Stimulated activated effector memory CD8-positive, alpha-beta T cell treated with anti-CD3 and anti-CD28 coated beads, Interleukin-12 subunit alpha, Interleukin-12 subunit beta, amount 100 ng/mL, for 72 hours (primary cell): Measurements from ENCODE around the gene BORCS5.
A peak's percentile ranks its signal among the peaks of the same experiment; 100 is the strongest.

Experiments
- ATAC-seq: fragments of 150-1000 bp; cut with Tn5 transposase; 2 replicates; pipeline ENCODE4 v1.10.0; 2021
- DNase-seq, 2 donors: peaks; one replicate each; pipeline ENCODE4 v3.0.0; 2021 to 2022; ENCODE audit warnings: low spot score in 2 of 2
- H3K27ac Mint-ChIP-seq: one replicate; pipeline ENCODE4 v1.8.0; 2022; ENCODE audit warnings: mild to moderate bottlenecking, mixed read lengths
- H3K36me3 Mint-ChIP-seq: one replicate; pipeline ENCODE4 v1.8.0; 2022; ENCODE audit warnings: mild to moderate bottlenecking, mixed read lengths
- H3K4me1 Mint-ChIP-seq: one replicate; pipeline ENCODE4 v1.8.0; 2022; ENCODE audit warnings: mixed read lengths
- H3K4me3 Mint-ChIP-seq: one replicate; pipeline ENCODE4 v1.8.0; 2022; ENCODE audit warnings: mild to moderate bottlenecking, mixed read lengths
- H3K9me3 Mint-ChIP-seq: one replicate; pipeline ENCODE4 v1.8.0; 2022; ENCODE audit warnings: mixed read lengths

The BORCS5 gene

DNA sequence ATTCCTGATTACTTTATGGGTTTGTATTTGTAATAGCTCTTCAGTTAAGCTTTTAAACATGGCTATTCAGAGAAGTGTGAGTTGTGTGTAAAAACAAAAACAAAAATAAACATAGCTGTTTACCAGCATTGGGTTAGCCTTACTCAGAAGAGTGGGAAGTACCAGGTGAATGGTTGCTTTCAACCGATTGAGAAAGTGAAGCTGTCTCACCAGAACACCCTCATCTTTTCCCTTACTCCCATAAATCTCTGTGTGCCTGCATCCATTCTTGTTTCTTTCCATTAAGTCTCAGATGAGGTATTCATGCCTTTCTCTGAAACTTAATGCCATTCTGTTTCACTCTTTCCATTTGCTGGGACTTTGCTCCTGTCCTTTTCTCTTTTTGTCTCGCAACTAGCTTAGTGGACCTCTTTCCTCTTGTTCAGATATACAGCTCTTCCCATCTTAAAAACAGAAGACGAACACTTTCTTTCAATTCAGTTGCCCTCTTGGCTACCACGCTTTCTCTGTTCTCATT, 10.7 kb downstream of the BORCS5 start:
- peak overlapping the region; percentile 1 for H3K27ac Mint-ChIP-seq
- peak in 1 of 2 donors; percentile 32 for DNase-seq
- no peaks in the 10 kb centered on the region for H3K9me3 Mint-ChIP-seq
- no peak for ATAC-seq
- H3K4me1 Mint-ChIP-seq, result peaks cover 39% of the 10 kb centered on the region
- H3K36me3 Mint-ChIP-seq, result peaks cover 73% of the 10 kb centered on the region
- no peak overlapping the region for H3K4me3 Mint-ChIP-seq

DNA sequence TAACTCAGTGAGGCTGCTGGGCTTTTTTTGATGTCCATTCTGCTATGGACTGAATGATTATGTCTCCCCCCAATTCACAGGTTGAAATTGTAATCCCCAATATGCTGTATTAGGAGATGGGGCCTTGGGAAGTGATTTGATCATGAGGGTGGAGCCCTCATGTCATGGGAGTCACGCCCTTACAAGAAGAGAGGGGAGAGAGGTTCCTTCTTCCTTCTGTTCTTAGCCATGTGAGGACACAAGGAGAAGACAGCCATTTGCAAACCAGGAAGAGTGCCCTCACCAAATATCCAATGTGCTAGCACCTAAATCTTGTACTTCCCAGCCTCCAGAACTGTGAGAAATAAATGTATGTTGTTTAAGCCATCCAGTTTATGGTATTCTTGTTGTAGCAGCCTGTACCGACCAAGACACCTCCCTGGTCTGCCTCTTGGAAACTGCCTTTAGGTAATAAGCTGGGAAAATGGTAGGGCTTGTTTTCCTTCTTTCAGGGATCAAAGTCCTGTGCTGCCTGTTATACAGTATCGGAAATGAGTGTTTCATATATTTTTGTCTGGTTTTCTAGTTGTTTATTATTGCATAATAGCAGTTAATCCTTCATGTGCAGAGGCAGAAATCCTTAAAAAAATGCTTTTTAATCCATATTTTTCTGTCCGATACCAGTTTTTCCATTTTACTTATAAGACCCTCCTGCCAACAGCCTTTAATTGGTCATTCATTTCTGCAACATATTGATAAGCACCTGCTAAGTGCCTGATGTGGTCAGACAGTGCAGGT, 16.3 kb downstream of the BORCS5 start:
- DNase-seq, result peak in 1 of 2 donors; percentile 26
- Mint-ChIP-seq H3K4me1 (peaks cover 33% of the 10 kb centered on the region), H3K4me3 (no peak overlapping the region), H3K9me3 (no peaks in the 10 kb centered on the region), H3K27ac (peak overlapping the region; percentile 82), H3K36me3 (peaks cover 76% of the 10 kb centered on the region)
- ATAC-seq, result no peak

DNA sequence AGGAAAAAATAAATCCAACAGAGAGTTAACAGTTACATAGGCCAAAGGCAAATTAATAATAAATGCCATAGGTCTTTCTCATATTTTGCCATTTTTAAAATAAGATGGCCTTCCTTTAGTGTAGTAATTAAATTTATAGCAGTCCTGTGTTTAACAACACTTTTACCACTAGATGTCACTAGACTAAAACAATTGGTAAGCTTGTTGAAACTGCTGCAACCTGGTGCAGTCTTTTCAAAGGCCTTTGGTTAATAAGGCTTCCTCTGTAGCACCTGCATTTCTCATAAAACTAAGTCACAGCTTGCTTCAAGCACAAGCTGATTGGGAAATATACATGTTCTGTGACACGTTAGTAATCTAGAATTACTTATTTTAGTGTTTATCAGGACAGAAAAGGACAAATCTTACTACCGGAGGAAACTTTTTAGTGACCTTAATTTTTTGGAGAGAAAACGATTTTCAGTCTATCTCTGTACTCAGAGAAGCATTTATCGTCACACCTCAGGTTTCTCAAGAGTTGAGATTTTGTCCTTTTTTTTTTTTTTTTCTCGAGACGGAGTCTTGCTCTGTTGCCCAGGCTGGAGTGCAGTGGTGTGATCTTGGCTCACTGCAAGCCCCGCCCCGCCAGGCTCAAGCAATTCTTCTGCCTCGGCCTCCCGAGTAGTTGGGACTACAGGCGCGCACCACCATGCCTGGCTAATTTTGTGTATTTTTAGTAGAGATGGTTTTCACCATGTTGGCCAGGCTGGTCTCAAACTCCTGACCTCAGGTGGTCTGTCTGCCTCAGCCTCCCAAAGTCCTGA, 20.0 kb downstream of the BORCS5 start:
- H3K4me1 Mint-ChIP-seq, result peaks cover 45% of the 10 kb centered on the region
- no peak overlapping the region for H3K4me3 Mint-ChIP-seq
- DNase-seq, result no peak
- H3K27ac Mint-ChIP-seq, result peak overlapping the region; percentile 13
- H3K36me3 Mint-ChIP-seq, result peaks cover 52% of the 10 kb centered on the region
- peak; percentile 85 for ATAC-seq
- no peaks in the 10 kb centered on the region for H3K9me3 Mint-ChIP-seq

DNA sequence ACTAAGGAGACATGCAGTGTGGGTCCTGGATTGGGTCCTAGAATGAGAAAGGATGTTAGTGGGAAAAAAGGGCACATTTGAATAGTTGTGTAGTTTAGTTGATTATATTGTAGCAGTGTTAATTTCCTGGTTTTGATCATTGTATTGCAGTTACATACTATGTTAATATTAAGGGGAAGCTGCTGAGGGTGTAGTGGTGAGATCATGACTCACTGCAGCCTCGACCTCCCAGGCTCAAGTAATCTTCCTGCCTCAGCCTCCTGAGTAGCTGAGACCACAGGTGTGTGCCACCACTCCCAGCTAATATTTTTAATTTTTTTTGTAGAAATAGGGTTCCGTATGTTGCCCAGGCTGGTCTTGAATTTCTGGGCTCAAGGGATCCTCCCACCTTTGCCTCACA, 21.7 kb downstream of the BORCS5 start:
- peak overlapping the region; percentile 73 for H3K27ac Mint-ChIP-seq
- H3K4me3 Mint-ChIP-seq, result no peak overlapping the region
- H3K4me1 Mint-ChIP-seq, result peaks cover 43% of the 10 kb centered on the region

DNA sequence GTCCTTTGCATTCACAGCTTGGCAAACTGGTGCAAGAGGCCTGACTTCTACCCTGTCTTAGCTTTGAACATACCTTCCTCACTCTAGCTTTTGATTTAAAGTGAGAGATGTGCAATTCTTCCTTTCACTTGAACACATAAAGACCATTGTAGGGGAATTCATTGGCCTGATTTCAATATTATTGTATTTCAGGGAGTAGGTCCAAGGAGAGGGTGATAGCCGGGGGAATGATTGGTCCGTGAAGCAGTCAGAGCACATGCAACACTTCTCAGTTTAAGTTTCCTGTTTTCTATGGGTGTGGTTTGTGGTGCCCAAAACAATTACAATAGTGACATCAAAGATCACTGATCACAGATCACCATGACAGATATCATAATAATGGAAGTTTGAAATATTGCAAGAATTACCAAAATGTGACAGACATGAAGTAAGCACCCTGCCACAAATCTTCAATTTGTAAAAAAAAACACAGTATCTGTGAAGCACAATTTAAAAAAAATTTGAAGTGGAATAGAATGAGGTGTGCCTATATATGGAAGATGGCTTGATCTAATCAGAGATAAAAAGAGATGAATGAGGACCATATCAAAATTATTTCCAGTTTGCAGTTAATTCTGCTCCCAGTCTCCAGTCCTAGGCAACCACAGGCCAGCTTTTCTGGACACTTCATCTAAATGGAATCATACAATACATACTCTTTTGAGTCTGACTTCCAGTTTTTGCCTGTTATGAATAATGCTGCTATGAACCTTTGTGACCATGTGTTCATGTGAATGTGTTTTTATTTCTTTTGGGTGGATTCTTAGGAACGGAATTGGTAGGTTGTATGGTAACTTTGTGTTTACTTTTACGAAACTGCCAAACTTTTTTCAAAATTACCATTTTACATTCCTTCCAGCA, 23.2 kb downstream of the BORCS5 start:
- peaks cover 3% of the 10 kb centered on the region for H3K9me3 Mint-ChIP-seq
- H3K27ac Mint-ChIP-seq, result peak overlapping the region; percentile 94
- H3K4me3 Mint-ChIP-seq, result peak overlapping the region; percentile 49
- DNase-seq (no peak), ATAC-seq (peak; percentile 87)
- H3K4me1 Mint-ChIP-seq, result peaks cover 58% of the 10 kb centered on the region
- peaks cover 47% of the 10 kb centered on the region for H3K36me3 Mint-ChIP-seq

More for the DNA sequence above, 21.7 kb downstream of the BORCS5 start:
- peaks cover 41% of the 10 kb centered on the region for H3K36me3 Mint-ChIP-seq
- ATAC-seq (no peak), DNase-seq (no peak)
- peaks cover 3% of the 10 kb centered on the region for H3K9me3 Mint-ChIP-seq

DNA sequence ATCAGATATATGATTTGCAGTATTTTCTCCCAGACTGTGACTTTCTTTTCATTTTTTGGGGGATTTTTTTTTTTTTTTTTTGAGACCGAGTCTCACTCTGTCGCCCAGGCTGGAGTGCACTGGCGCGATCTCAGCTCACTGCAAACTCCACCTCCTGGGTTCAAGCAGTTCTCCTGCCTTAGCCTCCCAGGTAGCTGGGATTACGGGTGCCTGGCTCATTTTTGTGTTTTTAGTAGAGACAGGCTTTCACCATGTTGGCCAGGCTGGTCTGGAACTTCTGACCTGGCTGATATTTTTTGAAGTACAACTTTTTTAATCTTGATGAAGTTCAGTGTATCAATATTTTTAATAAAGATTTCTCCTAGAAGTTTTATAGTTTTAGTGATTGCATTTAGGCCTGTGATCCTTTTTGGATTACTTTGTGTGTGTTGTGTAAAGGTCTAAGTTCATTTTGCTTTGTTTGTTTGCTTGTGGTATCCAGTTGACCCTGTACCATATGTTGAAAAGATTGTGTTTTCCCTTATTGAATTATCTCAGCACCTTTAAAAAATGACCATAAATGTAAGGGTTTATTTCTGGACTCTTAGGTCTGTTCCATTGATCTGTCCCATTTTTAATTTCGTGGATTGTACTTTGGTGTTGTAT, 24.2 kb downstream of the BORCS5 start:
- Mint-ChIP-seq H3K27ac (peak overlapping the region; percentile 94), H3K4me1 (peaks cover 61% of the 10 kb centered on the region), H3K36me3 (peaks cover 38% of the 10 kb centered on the region), H3K9me3 (peaks cover 3% of the 10 kb centered on the region), H3K4me3 (no peak overlapping the region)
- ATAC-seq, result no peak
- DNase-seq, result no peak

DNA sequence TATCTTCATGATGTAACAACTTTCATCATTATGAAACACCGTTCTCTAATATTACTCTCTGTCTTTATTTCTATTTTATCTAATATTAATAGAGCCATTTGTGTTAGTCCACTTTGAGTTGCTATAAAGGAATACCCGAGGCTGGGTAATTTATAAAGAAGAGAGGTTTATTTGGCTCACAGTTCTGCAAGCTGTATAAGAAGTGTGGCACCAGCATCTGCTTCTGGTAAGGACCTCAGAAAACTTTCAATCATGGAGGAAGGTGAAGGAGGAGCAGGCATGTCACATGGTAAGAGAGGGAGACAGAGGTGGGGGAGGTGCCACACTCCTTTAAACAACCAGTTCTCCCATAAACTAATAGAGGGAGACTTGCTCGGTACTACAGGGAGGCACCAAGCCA, 25.1 kb downstream of the BORCS5 start:
- peaks cover 30% of the 10 kb centered on the region for H3K36me3 Mint-ChIP-seq
- no peak overlapping the region for H3K27ac Mint-ChIP-seq
- ATAC-seq (no peak), DNase-seq (no peak)
- H3K4me3 Mint-ChIP-seq, result no peak overlapping the region
- H3K9me3 Mint-ChIP-seq, result peaks cover 3% of the 10 kb centered on the region
- peaks cover 55% of the 10 kb centered on the region for H3K4me1 Mint-ChIP-seq

DNA sequence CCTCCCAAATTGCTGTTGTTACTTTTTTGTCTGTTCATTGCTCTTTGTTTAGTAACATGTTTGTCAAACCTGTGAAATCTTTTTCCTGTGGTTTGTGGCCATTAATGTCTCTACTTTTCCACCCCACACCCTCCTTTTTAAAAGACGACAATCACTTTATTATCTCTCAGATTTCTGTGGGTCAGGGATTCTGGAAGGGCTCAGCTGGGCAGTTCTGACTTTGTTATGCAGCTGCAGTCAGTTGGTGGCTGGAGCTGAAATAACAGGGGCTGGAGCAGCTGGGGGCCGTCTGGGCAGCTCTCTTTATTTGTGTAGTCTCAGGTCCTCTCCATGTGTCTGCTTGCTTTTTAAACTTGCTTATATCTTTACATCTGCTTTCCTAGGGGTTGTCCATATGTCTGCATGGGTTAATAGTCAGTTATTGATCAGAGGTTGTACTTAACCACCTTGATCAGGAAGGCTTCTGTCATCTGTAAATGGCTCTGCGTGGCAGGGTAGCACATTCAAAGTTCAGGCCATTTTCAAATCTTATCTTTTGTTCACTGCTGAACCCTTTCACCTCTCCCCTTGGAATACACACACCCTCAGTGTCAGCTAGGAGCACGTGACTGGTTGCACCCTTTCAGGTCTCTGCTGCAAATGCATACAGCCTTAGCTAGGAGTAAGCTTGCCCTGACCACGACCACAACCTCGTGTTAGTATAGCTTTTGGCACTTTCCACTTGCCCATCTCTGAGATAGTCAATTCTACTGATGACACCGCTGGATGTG, 27.9 kb downstream of the BORCS5 start:
- ATAC-seq (peak; percentile 96), DNase-seq (peak in 1 of 2 donors; percentile 81)
- peaks cover 26% of the 10 kb centered on the region for H3K36me3 Mint-ChIP-seq
- H3K27ac Mint-ChIP-seq, result peak overlapping the region; percentile 96
- H3K9me3 Mint-ChIP-seq, result peaks cover 3% of the 10 kb centered on the region
- peaks cover 48% of the 10 kb centered on the region for H3K4me1 Mint-ChIP-seq
- peak overlapping the region; percentile 70 for H3K4me3 Mint-ChIP-seq

DNA sequence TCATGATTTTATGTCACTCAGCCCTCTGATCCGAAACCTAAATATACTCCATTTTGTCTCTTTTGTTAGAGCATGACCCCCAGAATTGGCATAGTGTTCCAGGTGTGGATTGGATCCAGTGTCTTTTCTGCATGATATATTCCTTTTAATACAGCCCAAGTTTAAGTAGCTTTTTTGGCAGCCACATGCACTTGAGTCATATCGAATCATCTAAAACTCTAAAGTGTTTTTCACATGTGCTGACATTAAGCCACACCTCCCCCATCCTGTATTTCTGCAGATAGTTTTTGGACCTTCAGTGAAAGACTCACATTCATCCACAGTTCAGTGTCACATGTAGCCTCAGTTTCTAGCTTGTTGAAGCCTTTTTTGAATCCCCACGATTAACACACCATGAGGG, 30.6 kb downstream of the BORCS5 start:
- H3K4me1 Mint-ChIP-seq, result peaks cover 37% of the 10 kb centered on the region
- no peak for ATAC-seq

DNA sequence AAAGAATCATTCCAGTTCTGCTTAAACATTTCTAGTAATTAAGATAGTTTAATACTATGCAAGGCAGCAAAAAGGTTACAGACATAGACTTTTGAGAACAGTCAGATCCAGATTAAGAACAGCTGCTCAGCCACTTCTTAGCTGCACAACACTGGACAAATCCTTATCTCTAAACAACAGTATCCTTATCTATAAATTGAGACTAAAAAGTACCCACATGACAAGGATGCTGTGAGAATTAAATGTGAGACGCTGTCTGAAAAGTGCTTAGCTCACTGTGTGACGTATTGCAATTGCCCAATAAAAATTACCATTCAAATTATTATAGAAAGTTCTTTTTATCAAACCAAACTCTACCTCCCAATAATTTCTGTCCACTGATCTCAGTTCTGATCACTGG, 35.5 kb downstream of the BORCS5 start:
- H3K36me3 Mint-ChIP-seq, result peaks cover 12% of the 10 kb centered on the region
- DNase-seq (no peak), ATAC-seq (no peak)
- H3K4me3 Mint-ChIP-seq, result no peak overlapping the region
- no peak overlapping the region for H3K27ac Mint-ChIP-seq
- H3K4me1 Mint-ChIP-seq, result peaks cover 33% of the 10 kb centered on the region
- H3K9me3 Mint-ChIP-seq, result no peaks in the 10 kb centered on the region

More for the DNA sequence above, 30.6 kb downstream of the BORCS5 start:
- H3K27ac Mint-ChIP-seq, result peak overlapping the region; percentile 68
- peaks cover 30% of the 10 kb centered on the region for H3K36me3 Mint-ChIP-seq
- no peak for DNase-seq
- no peaks in the 10 kb centered on the region for H3K9me3 Mint-ChIP-seq
- H3K4me3 Mint-ChIP-seq, result peak overlapping the region; percentile 25

DNA sequence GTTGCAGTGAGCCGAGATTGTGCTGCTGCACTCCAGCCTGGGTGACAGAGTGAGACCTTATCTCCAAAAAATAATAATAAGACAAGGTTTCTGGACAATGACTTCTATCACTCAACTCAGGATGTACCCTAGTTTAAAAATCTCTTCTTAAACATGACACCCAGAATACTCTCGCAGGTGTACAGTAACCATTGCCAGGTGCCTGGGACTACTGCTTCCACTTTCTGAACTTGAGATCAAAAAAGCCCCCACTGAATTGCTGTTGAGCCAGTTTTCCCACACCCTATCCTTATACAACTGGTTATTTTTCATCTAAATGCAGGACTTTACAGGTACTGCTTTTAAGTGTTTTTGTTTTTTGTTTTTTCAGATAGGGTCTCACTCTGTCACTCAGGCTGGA, 36.3 kb downstream of the BORCS5 start:
- ATAC-seq (no peak), DNase-seq (no peak)
- Mint-ChIP-seq H3K9me3 (no peaks in the 10 kb centered on the region), H3K36me3 (peaks cover 12% of the 10 kb centered on the region), H3K27ac (no peak overlapping the region), H3K4me1 (peaks cover 32% of the 10 kb centered on the region), H3K4me3 (no peak overlapping the region)

DNA sequence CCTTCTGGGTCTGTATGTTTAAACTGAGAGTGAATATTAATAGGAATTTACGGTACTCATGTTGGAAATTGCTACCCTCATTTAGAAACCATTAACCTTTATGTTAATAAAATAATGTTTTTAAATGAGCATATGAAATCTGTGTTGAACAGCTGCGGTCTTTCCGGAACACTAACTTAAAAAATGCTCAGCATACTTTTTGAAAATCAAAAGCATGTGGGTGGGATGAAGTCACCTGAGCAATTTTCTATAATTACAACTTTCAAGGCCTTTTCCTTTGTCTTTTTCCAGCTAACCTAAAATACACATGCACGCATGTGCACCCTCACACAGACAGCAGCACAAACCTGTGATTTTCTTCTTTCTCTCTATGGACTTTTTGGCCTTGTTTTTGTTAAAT, 39.8 kb downstream of the BORCS5 start:
- H3K36me3 Mint-ChIP-seq, result peaks cover 6% of the 10 kb centered on the region
- no peak overlapping the region for H3K27ac Mint-ChIP-seq
- no peak overlapping the region for H3K4me3 Mint-ChIP-seq
- peaks cover 47% of the 10 kb centered on the region for H3K4me1 Mint-ChIP-seq
- ATAC-seq (no peak), DNase-seq (no peak)
- H3K9me3 Mint-ChIP-seq, result no peaks in the 10 kb centered on the region

DNA sequence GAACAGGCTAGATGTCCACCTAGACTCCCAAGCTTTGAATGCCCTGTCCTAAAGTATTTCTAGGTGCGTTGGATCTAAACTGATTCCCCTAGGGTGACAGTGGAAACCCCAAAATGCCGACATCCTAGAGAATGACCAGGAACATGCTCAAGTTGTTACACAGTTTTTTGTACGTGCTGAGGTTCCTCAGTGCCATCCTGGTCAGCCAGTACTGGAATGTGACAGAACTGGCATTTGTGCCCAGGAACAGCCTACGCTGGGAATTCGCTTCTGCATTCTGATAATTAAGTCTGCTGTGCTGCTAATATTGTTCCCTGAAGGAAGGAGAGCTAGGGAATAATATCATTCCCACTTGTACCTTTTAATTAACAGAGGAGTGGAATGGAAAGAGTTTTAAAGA, 40.3 kb downstream of the BORCS5 start:
- H3K36me3 Mint-ChIP-seq, result peaks cover 2% of the 10 kb centered on the region
- DNase-seq, result no peak
- peaks cover 47% of the 10 kb centered on the region for H3K4me1 Mint-ChIP-seq
- no peaks in the 10 kb centered on the region for H3K9me3 Mint-ChIP-seq
- no peak for ATAC-seq
- no peak overlapping the region for H3K4me3 Mint-ChIP-seq
- no peak overlapping the region for H3K27ac Mint-ChIP-seq
